Stimulated activated CD4-positive, alpha-beta T cell treated with anti-CD3 and anti-CD28 coated beads, Interleukin-1b, Interleukin-23, amount 100 ng/mL, for 24 hours (primary cell): Measurements from ENCODE around the gene ZNF607.

ENCODE experiments used
- DNase-seq, 4 experiments: peaks; one replicate each; pipeline ENCODE4 v3.0.0-alpha.2; 2020; ENCODE audit warnings: low read depth in 4 of 4, low spot score in 1 of 4

Gene ZNF607

DNA sequence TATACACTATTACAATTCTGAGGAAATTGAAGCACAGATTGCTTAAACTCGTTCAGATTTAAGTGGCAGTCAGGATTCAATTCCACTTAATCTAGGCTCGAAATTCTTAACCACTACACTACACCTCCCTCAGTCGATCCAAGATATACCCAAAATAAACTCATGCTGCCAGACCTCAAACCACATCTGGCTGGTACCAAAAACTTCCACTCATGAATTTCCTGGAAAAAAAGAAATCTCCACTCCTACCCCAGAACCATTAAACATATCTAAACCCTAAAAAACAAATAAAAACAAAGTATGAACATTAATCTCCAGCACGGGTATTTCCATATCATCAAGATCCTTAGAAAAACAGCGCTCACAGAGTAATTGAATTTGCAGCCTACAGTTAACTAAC lies 65.4 kb downstream of the ZNF607 start:
- DNase-seq, result no peak
